ENCODE results near the gene IYD.

IYD gene

GRCh38 chr6:150450918-150451317 is 82.1 kb downstream of the IYD start:
- Histone ChIP-seq H3K36me3 (no peaks in the 10 kb centered on the region), H3K27me3 (no peaks in the 10 kb centered on the region), H3K4me1 (ENCODE audit: control insufficient read depth in 1 of 2, insufficient read depth in 1 of 2, low read depth in 1 of 2, low read length in 1 of 2) (no peaks in the 10 kb centered on the region), H3K27ac (no peak overlapping the region), H3K9me3 (no peaks in the 10 kb centered on the region), H3K4me3 (ENCODE audit: low read depth in 1 of 2, low read length in 1 of 2) (no peak overlapping the region)
- TF ChIP-seq, protein P1, sequence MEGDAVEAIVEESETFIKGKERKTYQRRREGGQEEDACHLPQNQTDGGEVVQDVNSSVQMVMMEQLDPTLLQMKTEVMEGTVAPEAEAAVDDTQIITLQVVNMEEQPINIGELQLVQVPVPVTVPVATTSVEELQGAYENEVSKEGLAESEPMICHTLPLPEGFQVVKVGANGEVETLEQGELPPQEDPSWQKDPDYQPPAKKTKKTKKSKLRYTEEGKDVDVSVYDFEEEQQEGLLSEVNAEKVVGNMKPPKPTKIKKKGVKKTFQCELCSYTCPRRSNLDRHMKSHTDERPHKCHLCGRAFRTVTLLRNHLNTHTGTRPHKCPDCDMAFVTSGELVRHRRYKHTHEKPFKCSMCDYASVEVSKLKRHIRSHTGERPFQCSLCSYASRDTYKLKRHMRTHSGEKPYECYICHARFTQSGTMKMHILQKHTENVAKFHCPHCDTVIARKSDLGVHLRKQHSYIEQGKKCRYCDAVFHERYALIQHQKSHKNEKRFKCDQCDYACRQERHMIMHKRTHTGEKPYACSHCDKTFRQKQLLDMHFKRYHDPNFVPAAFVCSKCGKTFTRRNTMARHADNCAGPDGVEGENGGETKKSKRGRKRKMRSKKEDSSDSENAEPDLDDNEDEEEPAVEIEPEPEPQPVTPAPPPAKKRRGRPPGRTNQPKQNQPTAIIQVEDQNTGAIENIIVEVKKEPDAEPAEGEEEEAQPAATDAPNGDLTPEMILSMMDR (IDR thresholded peaks at IDR 0.05), result no peak

- Histone ChIP-seq H3K9me3 (no peaks in the 10 kb centered on the region), H3K27me3 (no peaks in the 10 kb centered on the region), H3K4me1 (ENCODE audit: control insufficient read depth in 1 of 2, insufficient read depth in 1 of 2, low read depth in 1 of 2, low read length in 1 of 2) (no peaks in the 10 kb centered on the region), H3K4me3 (ENCODE audit: low read depth in 1 of 2, low read length in 1 of 2) (no peak overlapping the region), H3K36me3 (no peaks in the 10 kb centered on the region), H3K27ac (no peak overlapping the region)
- TF ChIP-seq, protein P1 (IDR thresholded peaks at IDR 0.05), result no peak
Measured at GRCh38 chr6:150451807-150452427, 83.1 kb downstream of the IYD start.

- Histone ChIP-seq H3K36me3 (no peaks in the 10 kb centered on the region), H3K27me3 (no peaks in the 10 kb centered on the region), H3K4me3 (ENCODE audit: low read depth in 1 of 2, low read length in 1 of 2) (no peak overlapping the region), H3K27ac (no peak overlapping the region), H3K9me3 (no peaks in the 10 kb centered on the region), H3K4me1 (ENCODE audit: control insufficient read depth in 1 of 2, insufficient read depth in 1 of 2, low read depth in 1 of 2, low read length in 1 of 2) (no peaks in the 10 kb centered on the region)
- TF ChIP-seq, protein P1 (IDR thresholded peaks at IDR 0.05), result no peak
Measured at GRCh38 chr6:150452428-150453243, 83.8 kb downstream of the IYD start.

GRCh38 chr6:150453357-150453756 is 84.5 kb downstream of the IYD start:
- no peak overlapping the region for H3K27ac ChIP-seq
- H3K4me3 ChIP-seq (ENCODE audit: low read depth in 1 of 2, low read length in 1 of 2), result no peak overlapping the region
- H3K27me3 ChIP-seq, result no peaks in the 10 kb centered on the region
- TF ChIP-seq, protein P1 (IDR thresholded peaks at IDR 0.05), result no peak
- no peaks in the 10 kb centered on the region for H3K36me3 ChIP-seq
- H3K4me1 ChIP-seq (ENCODE audit: control insufficient read depth in 1 of 2, insufficient read depth in 1 of 2, low read depth in 1 of 2, low read length in 1 of 2), result no peaks in the 10 kb centered on the region
- no peaks in the 10 kb centered on the region for H3K9me3 ChIP-seq

All from neutrophil (primary cell).